ENCODE results near the gene ZFAND2A. TPM values are rescaled to one million over a fixed set of nuclear protein-coding genes. Genes with fewer than 3 reads are reported as not detected.
A peak's percentile ranks its signal among the peaks of the same experiment; 100 is the strongest.
"Not testable (repeated sequence)": the region's sequence is repeated elsewhere in the genome, so short reads cannot be mapped to it uniquely, and the experiment has no call there.

Gene ZFAND2A
- total and polyA plus RNA-seq, 3 experiments from 2014 or later = 27.8 to 45.6 (median 28.5) TPM

DNA sequence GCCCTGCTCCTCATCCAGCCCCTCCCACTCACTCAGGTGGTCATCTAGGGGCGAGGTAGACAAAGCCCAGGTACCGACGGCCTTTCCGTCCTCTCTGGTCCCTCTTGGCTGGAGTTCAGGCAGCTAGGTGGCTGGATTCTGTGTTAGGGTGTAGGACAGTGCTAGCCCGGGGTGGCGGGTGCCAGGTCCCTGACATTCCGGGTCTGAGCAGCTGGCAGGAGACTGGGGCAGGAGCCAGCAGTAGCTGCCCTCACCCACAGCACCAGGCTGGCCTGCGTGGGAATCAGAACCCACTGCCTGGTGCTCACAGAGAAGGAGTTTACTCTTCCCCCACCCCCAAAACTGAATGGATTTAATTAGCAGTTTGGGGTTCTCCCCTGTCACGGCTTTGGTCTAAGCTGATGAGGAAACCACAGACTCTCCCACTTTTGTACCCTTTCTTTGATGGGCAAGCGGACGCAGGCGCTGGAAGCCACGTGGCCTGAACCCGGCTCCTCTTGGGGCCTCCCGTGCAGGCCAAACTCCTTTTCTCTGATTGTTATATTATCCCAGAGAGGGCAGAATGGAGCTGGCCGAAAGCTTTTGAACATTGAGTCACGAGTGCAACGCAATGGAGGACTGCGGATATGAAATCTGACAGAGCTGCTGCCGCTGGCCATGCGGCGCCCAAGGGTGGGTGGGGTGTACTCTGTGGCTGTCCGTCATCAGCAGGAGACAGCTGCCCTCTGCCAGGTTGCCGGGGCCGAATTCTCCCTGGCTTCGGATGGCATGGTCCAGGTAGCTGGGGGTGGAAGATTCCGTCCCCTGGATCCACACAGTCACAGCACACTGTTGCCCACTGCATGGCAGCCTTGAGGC, 12.9 kb upstream of the ZFAND2A start:
- no peak overlapping the region for H3K27ac Mint-ChIP-seq

DNA sequence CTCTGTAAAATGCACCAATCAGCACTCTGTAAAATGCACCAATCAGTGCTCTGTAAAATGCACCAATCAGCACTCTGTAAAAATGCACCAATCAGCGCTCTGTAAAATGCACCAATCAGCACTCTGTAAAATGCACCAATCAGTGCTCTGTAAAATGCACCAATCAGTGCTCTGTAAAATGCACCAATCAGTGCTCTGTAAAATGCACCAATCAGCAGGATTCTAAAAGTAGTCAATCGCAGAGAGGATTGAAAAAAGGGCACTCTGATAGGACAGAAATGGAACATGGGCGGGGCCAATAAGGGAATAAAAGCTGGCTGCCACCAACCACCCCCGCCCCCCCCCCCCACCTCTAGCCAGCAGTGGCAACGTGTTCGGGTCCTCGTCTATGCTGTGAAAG, 11.5 kb upstream of the ZFAND2A start:
- H3K27me3 Mint-ChIP-seq; H3K27ac Mint-ChIP-seq; H3K4me3 ChIP-seq (ENCODE audit: low read length); H3K27ac ChIP-seq (ENCODE audit: low read depth, low read length); POLR2A ChIA-PET; H3K9me3 Mint-ChIP-seq; H3K9me3 ChIP-seq (ENCODE audit: low read length); H3K27me3 ChIP-seq (ENCODE audit: insufficient read depth, low read length, poor library complexity, severe bottlenecking); H3K36me3 Mint-ChIP-seq; H3K36me3 ChIP-seq (ENCODE audit: insufficient read depth, low read length): not testable (repeated sequence)
- DNase-seq = peak in 1 of 5 donors; percentile 9
- peaks cover 15 to 18% (median 17%) of the 10 kb centered on the region in 3 donors for H3K4me1 Mint-ChIP-seq
- peaks cover 13% of the 10 kb centered on the region for H3K4me1 ChIP-seq (ENCODE audit: insufficient read depth, low read length)
- CTCF ChIA-PET = interaction anchor here (1.2 to 2.7 kb wide), 2 partner anchors 86 to 179 kb away, joined by 3 to 9 read pairs; no protein-coding TSS in a partner anchor
- H3K4me3 Mint-ChIP-seq = peak overlapping the region in 1 of 7 donors; percentile 37

More for the DNA sequence above, 12.9 kb upstream of the ZFAND2A start:
- H3K27me3 Mint-ChIP-seq = peaks cover 1 to 4% of the 10 kb centered on the region in 2 donors
- no peak for DNase-seq
- Histone ChIP-seq H3K36me3 (ENCODE audit: insufficient read depth, low read length) (no peaks in the 10 kb centered on the region), H3K27ac (ENCODE audit: low read depth, low read length) (no peak overlapping the region), H3K4me1 (ENCODE audit: insufficient read depth, low read length) (peaks cover 19% of the 10 kb centered on the region), H3K27me3 (ENCODE audit: insufficient read depth, low read length, poor library complexity, severe bottlenecking) (no peaks in the 10 kb centered on the region), H3K4me3 (ENCODE audit: low read length) (no peak overlapping the region), H3K9me3 (ENCODE audit: low read length) (no peaks in the 10 kb centered on the region)
- H3K4me1 Mint-ChIP-seq = peaks cover 20 to 24% (median 24%) of the 10 kb centered on the region in 3 donors
- POLR2A ChIA-PET = no interaction called here
- CTCF ChIA-PET = interaction anchor here (1.5 to 6.5 kb wide), 4 partner anchors 15 to 180 kb away, joined by 4 to 26 read pairs (median 7); partner anchors contain the start of gene GPER1
- no peaks in the 10 kb centered on the region for H3K9me3 Mint-ChIP-seq
- H3K36me3 Mint-ChIP-seq = no peaks in the 10 kb centered on the region
- H3K4me3 Mint-ChIP-seq = no peak overlapping the region

DNA sequence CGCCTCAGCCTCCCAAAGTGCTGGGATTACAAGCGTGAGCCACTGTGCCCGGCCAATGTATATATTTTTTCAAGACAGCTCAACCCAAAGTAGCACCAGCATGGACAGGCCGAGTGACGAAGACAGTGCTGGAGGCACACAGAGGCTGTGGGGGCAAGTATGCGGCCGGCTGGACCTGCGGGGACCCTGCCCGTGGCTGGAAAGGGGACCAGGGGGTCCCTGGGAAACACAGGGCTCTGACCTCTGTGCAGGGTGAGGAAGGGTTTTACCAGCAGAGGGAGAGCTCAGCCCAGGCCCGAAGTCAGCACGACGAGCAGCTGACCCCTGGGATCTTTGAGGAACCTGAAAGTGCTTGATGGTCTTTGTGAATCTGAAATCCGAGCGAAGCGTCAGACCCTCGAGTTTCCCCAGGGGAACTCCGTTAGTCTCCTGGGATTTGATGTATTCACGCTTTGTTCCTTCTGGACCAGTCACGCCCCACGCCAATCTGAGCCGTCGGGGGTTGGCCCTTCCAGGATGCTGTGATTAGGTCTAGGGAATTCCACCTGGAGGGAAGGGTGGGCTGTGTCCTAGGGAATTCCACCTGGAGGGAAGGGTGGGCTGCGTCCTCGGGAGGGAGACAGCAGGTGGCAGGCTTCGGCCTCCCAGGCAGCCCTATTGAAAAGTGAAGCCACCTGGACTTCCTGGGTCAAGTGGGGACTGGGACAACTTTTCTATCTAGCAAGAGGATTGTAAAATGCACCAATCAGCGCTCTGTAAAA, 10.9 kb upstream of the ZFAND2A start:
- Mint-ChIP-seq H3K36me3 (no peaks in the 10 kb centered on the region), H3K4me3 (no peak overlapping the region), H3K27me3 (no peaks in the 10 kb centered on the region), H3K4me1 (peaks cover 11 to 13% (median 12%) of the 10 kb centered on the region in 3 donors), H3K9me3 (no peaks in the 10 kb centered on the region), H3K27ac (no peak overlapping the region)
- no peak overlapping the region for H3K4me3 ChIP-seq (ENCODE audit: low read length)
- no peaks in the 10 kb centered on the region for H3K36me3 ChIP-seq (ENCODE audit: insufficient read depth, low read length)
- no peaks in the 10 kb centered on the region for H3K27me3 ChIP-seq (ENCODE audit: insufficient read depth, low read length, poor library complexity, severe bottlenecking)
- H3K9me3 ChIP-seq (ENCODE audit: low read length) = no peaks in the 10 kb centered on the region
- DNase-seq = no peak
- no peak overlapping the region for H3K27ac ChIP-seq (ENCODE audit: low read depth, low read length)
- CTCF ChIA-PET = interaction anchor here (1.2 to 2.7 kb wide), 4 partner anchors 16 to 178 kb away, joined by 3 to 9 read pairs (median 4); a partner anchor contains a TSS
- peaks cover 7% of the 10 kb centered on the region for H3K4me1 ChIP-seq (ENCODE audit: insufficient read depth, low read length)
- POLR2A ChIA-PET = interaction anchor here (1.5 kb wide), 1 partner anchor 11 kb away, joined by 4 read pairs; the partner anchor contains the start of gene ZFAND2A

- Histone ChIP-seq H3K36me3 (ENCODE audit: insufficient read depth, low read length) (no peaks in the 10 kb centered on the region), H3K27me3 (ENCODE audit: insufficient read depth, low read length, poor library complexity, severe bottlenecking) (no peaks in the 10 kb centered on the region), H3K27ac (ENCODE audit: low read depth, low read length) (peak overlapping the region; percentile 58), H3K4me3 (ENCODE audit: low read length) (peak overlapping the region; percentile 57), H3K9me3 (ENCODE audit: low read length) (no peaks in the 10 kb centered on the region), H3K4me1 (ENCODE audit: insufficient read depth, low read length) (peaks cover 4% of the 10 kb centered on the region)
- DNase-seq = peak; percentile 86 to 96 (median 94)
- no peaks in the 10 kb centered on the region for H3K9me3 Mint-ChIP-seq
- POLR2A ChIA-PET = interaction anchor here (0.6 to 1.5 kb wide), 4 partner anchors 9 to 238 kb away, joined by 3 to 7 read pairs (median 4); partner anchors contain the start of gene ZFAND2A
- CTCF ChIA-PET = interaction anchor here (0.6 to 2.7 kb wide), 6 partner anchors 15 to 1186 kb away, joined by 3 to 9 read pairs (median 4); a partner anchor contains a TSS
- H3K4me1 Mint-ChIP-seq = peaks cover 11 to 13% (median 12%) of the 10 kb centered on the region in 3 donors
- H3K4me3 Mint-ChIP-seq = peak overlapping the region; percentile 80 to 94 (median 88)
- H3K36me3 Mint-ChIP-seq = peaks cover 0 to 3% (median 0%) of the 10 kb centered on the region in 3 donors
- no peaks in the 10 kb centered on the region for H3K27me3 Mint-ChIP-seq
- peak overlapping the region; percentile 55 to 97 (median 92) for H3K27ac Mint-ChIP-seq
These were observed 9.7 kb upstream of the ZFAND2A start for GRCh38 chr7:1169409-1170368.

- CTCF ChIA-PET = no interaction called here
These were observed 8.4 kb upstream of the ZFAND2A start for GRCh38 chr7:1168422-1168821.

DNA sequence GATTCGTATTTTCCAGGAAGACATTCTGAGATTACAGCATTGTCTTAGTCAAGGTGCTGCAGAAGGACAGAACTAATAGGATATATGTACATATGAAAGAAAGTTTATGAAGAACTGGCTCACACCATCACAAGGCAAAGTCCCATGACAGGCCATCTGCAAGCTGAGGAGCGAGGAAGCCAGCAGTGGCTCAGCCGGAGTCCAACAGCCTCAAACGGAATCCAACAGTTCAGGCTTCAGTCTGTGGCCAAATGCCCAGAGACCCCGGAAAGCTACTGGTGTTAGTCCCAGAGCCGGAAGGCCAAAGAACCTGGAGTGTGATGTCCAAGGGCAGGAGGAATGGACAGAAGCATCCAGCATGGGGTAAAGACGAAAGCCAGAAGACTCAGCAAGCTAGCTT, 4.4 kb upstream of the ZFAND2A start:
- Mint-ChIP-seq H3K9me3 (no peaks in the 10 kb centered on the region), H3K27me3 (no peaks in the 10 kb centered on the region), H3K4me1 (peaks cover 10 to 16% (median 13%) of the 10 kb centered on the region in 3 donors), H3K36me3 (peaks cover 0 to 13% (median 0%) of the 10 kb centered on the region in 3 donors), H3K27ac (peak overlapping the region in 1 of 8 donors; percentile 75), H3K4me3 (peak overlapping the region in 1 of 7 donors; percentile 82)
- Histone ChIP-seq H3K4me3 (ENCODE audit: low read length) (no peak overlapping the region), H3K27ac (ENCODE audit: low read depth, low read length) (no peak overlapping the region), H3K9me3 (ENCODE audit: low read length) (no peaks in the 10 kb centered on the region), H3K4me1 (ENCODE audit: insufficient read depth, low read length) (peaks cover 7% of the 10 kb centered on the region), H3K27me3 (ENCODE audit: insufficient read depth, low read length, poor library complexity, severe bottlenecking) (no peaks in the 10 kb centered on the region), H3K36me3 (ENCODE audit: insufficient read depth, low read length) (no peaks in the 10 kb centered on the region)
- DNase-seq = no peak
- ChIA-PET POLR2A (no interaction called here), CTCF (no interaction called here)

More at GRCh38 chr7:1168422-1168821, 8.4 kb upstream of the ZFAND2A start:
- POLR2A ChIA-PET = interaction anchor here (0.6 to 1.1 kb wide), 4 partner anchors 8 to 321 kb away, joined by 3 to 7 read pairs (median 4); partner anchors contain the start of gene ZFAND2A
- Histone ChIP-seq H3K4me1 (ENCODE audit: insufficient read depth, low read length) (peaks cover 4% of the 10 kb centered on the region), H3K36me3 (ENCODE audit: insufficient read depth, low read length) (no peaks in the 10 kb centered on the region), H3K4me3 (ENCODE audit: low read length) (no peak overlapping the region), H3K9me3 (ENCODE audit: low read length) (no peaks in the 10 kb centered on the region), H3K27me3 (ENCODE audit: insufficient read depth, low read length, poor library complexity, severe bottlenecking) (no peaks in the 10 kb centered on the region), H3K27ac (ENCODE audit: low read depth, low read length) (no peak overlapping the region)
- no peak for DNase-seq
- H3K36me3 Mint-ChIP-seq = peaks cover 0 to 9% (median 0%) of the 10 kb centered on the region in 3 donors
- H3K4me3 Mint-ChIP-seq = no peak overlapping the region
- no peaks in the 10 kb centered on the region for H3K27me3 Mint-ChIP-seq
- H3K27ac Mint-ChIP-seq = no peak overlapping the region
- peaks cover 11 to 13% (median 12%) of the 10 kb centered on the region in 3 donors for H3K4me1 Mint-ChIP-seq
- no peaks in the 10 kb centered on the region for H3K9me3 Mint-ChIP-seq

- CTCF ChIA-PET = interaction anchor here (1.1 kb wide), 1 partner anchor 14 kb away, joined by 4 read pairs; no protein-coding TSS in a partner anchor
- H3K4me1 Mint-ChIP-seq = peaks cover 16 to 23% (median 21%) of the 10 kb centered on the region in 3 donors
- POLR2A ChIA-PET = no interaction called here
These were observed 3.1 kb upstream of the ZFAND2A start for GRCh38 chr7:1163121-1163520.

More at GRCh38 chr7:1163121-1163520, 3.1 kb upstream of the ZFAND2A start:
- H3K36me3 ChIP-seq (ENCODE audit: insufficient read depth, low read length) = no peaks in the 10 kb centered on the region
- Mint-ChIP-seq H3K36me3 (peaks cover 0 to 20% (median 0%) of the 10 kb centered on the region in 3 donors), H3K27ac (peak overlapping the region in 2 of 8 donors; percentile 47 to 77), H3K27me3 (no peaks in the 10 kb centered on the region), H3K9me3 (no peaks in the 10 kb centered on the region), H3K4me3 (peak overlapping the region in 2 of 7 donors; percentile 35 to 56)
- no peaks in the 10 kb centered on the region for H3K9me3 ChIP-seq (ENCODE audit: low read length)
- H3K4me3 ChIP-seq (ENCODE audit: low read length) = no peak overlapping the region
- peaks cover 15% of the 10 kb centered on the region for H3K4me1 ChIP-seq (ENCODE audit: insufficient read depth, low read length)
- no peak for DNase-seq
- no peak overlapping the region for H3K27ac ChIP-seq (ENCODE audit: low read depth, low read length)
- no peaks in the 10 kb centered on the region for H3K27me3 ChIP-seq (ENCODE audit: insufficient read depth, low read length, poor library complexity, severe bottlenecking)

Data from CD8-positive, alpha-beta memory T cell (primary cell).